HepG2 (cell line): ENCODE measurements around the gene PLK5. TPM values are rescaled to one million over a fixed set of nuclear protein-coding genes. Genes with fewer than 3 reads are reported as not detected.
A peak's percentile ranks its signal among the peaks of the same experiment; 100 is the strongest.

Experiments used
- ATAC-seq: fragments of 200-7000 bp; cut with Tn5 transposase; 3 replicates; pipeline ENCODE4 v1.9.1; 2020; ENCODE audit warnings: mild to moderate bottlenecking, moderate library complexity
- BruUV-seq: library from RNA; stranded (reverse); fragments of 400-500 nt; replicated peaks from 2 replicates; lab custom pipeline; 2021; lab: Mats Ljungman, UMichigan
- CTCF ChIA-PET: fragments of 300-600 bp; formaldehyde crosslinking; extraction: SDS; loops from one replicate; lab custom pipeline; 2021; ENCODE audit warnings: low total read pairs, inconsistent platforms, low intra/inter-chr PET ratio; lab: Yijun Ruan, JAX
- POLR2A ChIA-PET: fragments of 350-600 bp; sonication (Branson Sonifier 250); formaldehyde crosslinking; loops from one replicate; lab custom pipeline; 2020; ENCODE audit warnings: antibody characterized with exemption, inconsistent platforms; lab: Yijun Ruan, JAX
- DNase-seq: peaks from one replicate; pipeline ENCODE4 v3.0.0-alpha.2; 2015; ENCODE audit warnings: low spot score
- FAIRE-seq: peaks from 3 replicates; lab custom pipeline; 2011; peaks lifted over from hg19 to GRCh38; lab: Jason Lieb, UNC
- H2AFZ ChIP-seq: one replicate; pipeline ENCODE4 v1.6.1; 2011; ENCODE audit warnings: low read length, inconsistent platforms
- H3K27ac ChIP-seq: fragments of 300-600 bp; 3 replicates; pipeline ENCODE4 v1.8.0; 2011; ENCODE audit warnings: mixed run types, mild to moderate bottlenecking, mixed read lengths, low read length, inconsistent platforms; ENCODE audit not compliant: insufficient read depth; ENCODE audit errors: extremely low read length
- H3K27me3 ChIP-seq, 2 experiments: fragments of 200-600 bp in 1 of 2; 2 replicates in 1 of 2; 3 replicates in 1 of 2; pipeline versions ENCODE4 v1.6.0 to v1.8.0; 2011; ENCODE audit warnings: low read length in 2 of 2, mild to moderate bottlenecking in 2 of 2, moderate library complexity in 2 of 2, inconsistent platforms in 1 of 2; ENCODE audit not compliant: insufficient read depth in 2 of 2, control insufficient read depth in 1 of 2
- H3K36me3 ChIP-seq, 2 experiments: fragments of 200-600 bp in 1 of 2; replicated peaks in 1 of 2; 2 replicates in 1 of 2; 3 replicates in 1 of 2; pipeline versions ENCODE4 v1.5.1 to v1.8.0; 2011; ENCODE audit warnings: low read length in 2 of 2, inconsistent platforms in 1 of 2; ENCODE audit not compliant: insufficient read depth in 2 of 2, control insufficient read depth in 1 of 2
- H3K4me1 ChIP-seq: 2 replicates; pipeline ENCODE4 v1.5.1; 2012; ENCODE audit warnings: low read length, inconsistent platforms; ENCODE audit not compliant: insufficient read depth
- H3K4me2 ChIP-seq: 2 replicates; pipeline ENCODE4 v1.6.0; 2011; ENCODE audit warnings: low read depth, low read length, inconsistent platforms
- H3K4me3 ChIP-seq, 3 experiments: fragments of 200-600 bp in 1 of 3; sonication (generic), shearing (Covaris generic) in 1 of 3; replicated peaks in 1 of 3; 2 replicates each; pipeline ENCODE4 v1.5.1; 2011 to 2016; ENCODE audit warnings: low read length in 3 of 3, inconsistent platforms in 2 of 3, low read depth in 2 of 3, mild to moderate bottlenecking in 2 of 3, control low read depth in 1 of 3, mixed read lengths in 1 of 3; ENCODE audit not compliant: insufficient read depth in 1 of 3
- H3K79me2 ChIP-seq: one replicate; pipeline ENCODE4 v1.6.1; 2011; ENCODE audit warnings: low read length, inconsistent platforms; ENCODE audit not compliant: insufficient read depth
- H3K9ac ChIP-seq: 2 replicates; pipeline ENCODE4 v1.6.0; 2011; ENCODE audit warnings: mild to moderate bottlenecking, low read depth, low read length, inconsistent platforms; ENCODE audit not compliant: insufficient read depth
- H3K9me3 ChIP-seq: 2 replicates; pipeline ENCODE4 v1.5.1; 2012; ENCODE audit warnings: mild to moderate bottlenecking, low read length
- H4K20me1 ChIP-seq: 2 replicates; pipeline ENCODE4 v1.6.0; 2011; ENCODE audit warnings: inconsistent platforms, mild to moderate bottlenecking, low read length, moderate library complexity; ENCODE audit not compliant: insufficient read depth
- GATA4 ChIP-seq: sonication (generic); IDR thresholded peaks from 2 replicates; pipeline ENCODE4 v1.6.1; 2016; ENCODE audit warnings: antibody characterized with exemption, low read depth, borderline replicate concordance
- YY1 ChIP-seq: IDR thresholded peaks from 2 replicates; pipeline ENCODE4 v1.6.1; 2011; ENCODE audit warnings: low read length, low read depth, moderate library complexity, mild to moderate bottlenecking; ENCODE audit not compliant: insufficient read depth, insufficient replicate concordance
- ZKSCAN1 ChIP-seq: fragments of 150-350 bp; IDR thresholded peaks from 2 replicates; pipeline ENCODE4 v1.6.1; 2014; ENCODE audit warnings: low read length
- ZMYM2 ChIP-seq: sonication (generic); formaldehyde crosslinking; IDR thresholded peaks from 2 replicates; pipeline ENCODE4 v1.8.0; 2022; ENCODE audit warnings: mild to moderate bottlenecking, missing genetic modification reagents
- ZNF501 ChIP-seq: sonication (generic); formaldehyde crosslinking; IDR thresholded peaks from 2 replicates; pipeline ENCODE4 v1.5.1; 2020; ENCODE audit warnings: mild to moderate bottlenecking, moderate library complexity, missing genetic modification reagents
- WGBS: methylation state at CpG from one replicate; pipeline ENCODE4 v1.1.6; 2017; ENCODE audit warnings: low lambda C conversion rate; 5-methylcytosine and 5-hydroxymethylcytosine counted together
- in situ Hi-C: cut with HindIII; loops from 2 replicates; pipeline ENCODE4 v1.10.0; 2017; ENCODE audit warnings: low pct_unique_long_range_greater_than_20kb; ENCODE audit not compliant: extremely low pct_ligation_motif_present
- intact Hi-C: fragments of 100-400 bp; cut with micrococcal nuclease; formaldehyde crosslinking; loops from one replicate; pipeline ENCODE4 v1.10.0; 2022; ENCODE audit not compliant: unreplicated experiment
- polyA plus RNA-seq, 8 experiments: library from polyadenylated mRNA; depleted of rRNA in 3 of 8; stranded (reverse) in 7 of 8; unstranded in 1 of 8; fragments of >200 nt; fragmentation: Illumina TruSeq in 4 of 8; extraction: Trizol in 4 of 8; gene quantifications; 2 replicates each; pipeline versions ENCODE4 v1.2.1 to v1.2.3, GENCODE V29; 2011 to 2016; ENCODE audit warnings: low read depth in 4 of 8, missing spikeins in 1 of 8, mixed read lengths in 1 of 8; ENCODE audit not compliant: insufficient read depth in 1 of 8
- total RNA-seq, 5 experiments: library from RNA; depleted of rRNA; stranded (reverse); fragments of >200 nt; fragmentation: Illumina TruSeq; extraction: Trizol; gene quantifications; 2 replicates each; pipeline ENCODE4 v1.2.3, GENCODE V29; 2016; ENCODE audit warnings: low read depth in 1 of 5
- TF ChIP-seq, protein P1 (sequence below): sonication (generic); formaldehyde crosslinking; IDR thresholded peaks from 2 replicates; pipeline ENCODE4 v1.5.1; 2020; ENCODE audit warnings: missing genetic modification reagents, mild to moderate bottlenecking, borderline replicate concordance
- TF ChIP-seq, protein P2 (sequence below), 2 experiments: sonication (generic) in 1 of 2; formaldehyde crosslinking in 1 of 2; IDR thresholded peaks; 2 replicates each; pipeline versions ENCODE4 v1.4.0 to v1.6.1; 2018 to 2020; ENCODE audit warnings: missing genetic modification reagents in 2 of 2, borderline replicate concordance in 1 of 2, low read depth in 1 of 2, mild to moderate bottlenecking in 1 of 2, missing biosample characterization in 1 of 2

Gene PLK5
- total and polyA plus RNA-seq, 2 of the 13 experiments (the other 11 are each of a cell fraction or from before 2014, with no cell fraction given) = not detected

GRCh38 chr19:1512671-1513498, 11.0 kb upstream of the PLK5 start, which contains the start of gene ADAMTSL5 (continued):
- no peak for TF ChIP-seq GATA4
- TF ChIP-seq, protein P1, sequence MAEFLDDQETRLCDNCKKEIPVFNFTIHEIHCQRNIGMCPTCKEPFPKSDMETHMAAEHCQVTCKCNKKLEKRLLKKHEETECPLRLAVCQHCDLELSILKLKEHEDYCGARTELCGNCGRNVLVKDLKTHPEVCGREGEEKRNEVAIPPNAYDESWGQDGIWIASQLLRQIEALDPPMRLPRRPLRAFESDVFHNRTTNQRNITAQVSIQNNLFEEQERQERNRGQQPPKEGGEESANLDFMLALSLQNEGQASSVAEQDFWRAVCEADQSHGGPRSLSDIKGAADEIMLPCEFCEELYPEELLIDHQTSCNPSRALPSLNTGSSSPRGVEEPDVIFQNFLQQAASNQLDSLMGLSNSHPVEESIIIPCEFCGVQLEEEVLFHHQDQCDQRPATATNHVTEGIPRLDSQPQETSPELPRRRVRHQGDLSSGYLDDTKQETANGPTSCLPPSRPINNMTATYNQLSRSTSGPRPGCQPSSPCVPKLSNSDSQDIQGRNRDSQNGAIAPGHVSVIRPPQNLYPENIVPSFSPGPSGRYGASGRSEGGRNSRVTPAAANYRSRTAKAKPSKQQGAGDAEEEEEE (CRISPR knock-in tag) = no peak

GRCh38 chr19:1513499-1514294, 10.2 kb upstream of the PLK5 start:
- H3K79me2 ChIP-seq = no peaks in the 10 kb centered on the region
- peak overlapping the region; percentile 43; the same call in 1 of the 2 replicates for H3K9ac ChIP-seq
- ChIA-PET CTCF (interaction anchor here (1.3 to 2.1 kb wide), 3 partner anchors 10 to 76 kb away, joined by 4 to 8 read pairs (median 5); partner anchors contain the start of gene RPS15), POLR2A (no interaction called here)
- DNase-seq = no peak
- H3K27ac ChIP-seq = no peak overlapping the region
- H2AFZ ChIP-seq = no peak overlapping the region
- peak; percentile 70 for ATAC-seq
- in situ Hi-C loops (loop anchor here (5.0 kb wide), 1 partner anchor 56 kb away; no protein-coding TSS in a partner anchor), intact Hi-C loops (no loop called here)
- BruUV-seq = no TSS peak
- no peak for FAIRE-seq
- peaks cover 0 to 15% of the 10 kb centered on the region in 2 experiments; a peak in 3 of 5 replicates for H3K27me3 ChIP-seq
- peak overlapping the region; percentile 75 for H3K4me2 ChIP-seq
- H4K20me1 ChIP-seq = no peaks in the 10 kb centered on the region
- no peaks in the 10 kb centered on the region for H3K36me3 ChIP-seq
- WGBS = 0% methylated on average over 13 of the region's 52 CpGs
- no peaks in the 10 kb centered on the region for H3K9me3 ChIP-seq
- H3K4me1 ChIP-seq = peaks cover 34% of the 10 kb centered on the region
- H3K4me3 ChIP-seq = peak overlapping the region; percentile 50 to 73 (median 71); a peak in 4 of 6 replicates
- TF ChIP-seq ZKSCAN1 (peak; percentile 76), ZNF501 (CRISPR knock-in tag) (0 out of 2 replicates have a peak, but pooled peaks have one; percentile 45), YY1 (peak; percentile 9), ZMYM2 (CRISPR knock-in tag) (peak; percentile 86; the same call in 1 of the 2 replicates)
- TF ChIP-seq, protein P2, sequence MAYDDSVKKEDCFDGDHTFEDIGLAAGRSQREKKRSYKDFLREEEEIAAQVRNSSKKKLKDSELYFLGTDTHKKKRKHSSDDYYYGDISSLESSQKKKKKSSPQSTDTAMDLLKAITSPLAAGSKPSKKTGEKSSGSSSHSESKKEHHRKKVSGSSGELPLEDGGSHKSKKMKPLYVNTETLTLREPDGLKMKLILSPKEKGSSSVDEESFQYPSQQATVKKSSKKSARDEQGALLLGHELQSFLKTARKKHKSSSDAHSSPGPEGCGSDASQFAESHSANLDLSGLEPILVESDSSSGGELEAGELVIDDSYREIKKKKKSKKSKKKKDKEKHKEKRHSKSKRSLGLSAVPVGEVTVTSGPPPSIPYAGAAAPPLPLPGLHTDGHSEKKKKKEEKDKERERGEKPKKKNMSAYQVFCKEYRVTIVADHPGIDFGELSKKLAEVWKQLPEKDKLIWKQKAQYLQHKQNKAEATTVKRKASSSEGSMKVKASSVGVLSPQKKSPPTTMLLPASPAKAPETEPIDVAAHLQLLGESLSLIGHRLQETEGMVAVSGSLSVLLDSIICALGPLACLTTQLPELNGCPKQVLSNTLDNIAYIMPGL (CRISPR knock-in tag; IDR thresholded peaks at IDR 0.05; ENCODE audit: borderline replicate concordance in 1 of 2, low read depth in 1 of 2) = 0 out of 4 replicates have a peak, but pooled peaks of 1 of the 2 experiments have one; percentile 32
